ENCODE measurements around the gene KAT14.
"Not testable (repeated sequence)": the region's sequence is repeated elsewhere in the genome, so short reads cannot be mapped to it uniquely, and the experiment has no call there.

KAT14 gene, protein sequence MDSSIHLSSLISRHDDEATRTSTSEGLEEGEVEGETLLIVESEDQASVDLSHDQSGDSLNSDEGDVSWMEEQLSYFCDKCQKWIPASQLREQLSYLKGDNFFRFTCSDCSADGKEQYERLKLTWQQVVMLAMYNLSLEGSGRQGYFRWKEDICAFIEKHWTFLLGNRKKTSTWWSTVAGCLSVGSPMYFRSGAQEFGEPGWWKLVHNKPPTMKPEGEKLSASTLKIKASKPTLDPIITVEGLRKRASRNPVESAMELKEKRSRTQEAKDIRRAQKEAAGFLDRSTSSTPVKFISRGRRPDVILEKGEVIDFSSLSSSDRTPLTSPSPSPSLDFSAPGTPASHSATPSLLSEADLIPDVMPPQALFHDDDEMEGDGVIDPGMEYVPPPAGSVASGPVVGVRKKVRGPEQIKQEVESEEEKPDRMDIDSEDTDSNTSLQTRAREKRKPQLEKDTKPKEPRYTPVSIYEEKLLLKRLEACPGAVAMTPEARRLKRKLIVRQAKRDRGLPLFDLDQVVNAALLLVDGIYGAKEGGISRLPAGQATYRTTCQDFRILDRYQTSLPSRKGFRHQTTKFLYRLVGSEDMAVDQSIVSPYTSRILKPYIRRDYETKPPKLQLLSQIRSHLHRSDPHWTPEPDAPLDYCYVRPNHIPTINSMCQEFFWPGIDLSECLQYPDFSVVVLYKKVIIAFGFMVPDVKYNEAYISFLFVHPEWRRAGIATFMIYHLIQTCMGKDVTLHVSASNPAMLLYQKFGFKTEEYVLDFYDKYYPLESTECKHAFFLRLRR
- 16.9 reads per million, percentile 43 among the genes with 10 or more reads in this experiment for total RNA-seq

- DNase-seq: peak; percentile 91
These were observed at the start of gene KAT14, which contains the start of gene PET117 for GRCh38 chr20:18137412-18138265. KAT14 (plus strand) TSS chr20:18137863; CDS start chr20:18142661, 4,798 bp downstream. PET117 (plus strand) TSS chr20:18137863; CDS start chr20:18137956, 93 bp downstream.

GRCh38 chr20:18088298-18088697, 49.4 kb upstream of the KAT14 start:
- not testable (repeated sequence) for DNase-seq

GRCh38 chr20:18088841-18089240, 48.8 kb upstream of the KAT14 start:
- DNase-seq: not testable (repeated sequence)

- DNase-seq: no peak
These were observed 47.6 kb upstream of the KAT14 start for GRCh38 chr20:18090044-18090443.

GRCh38 chr20:18090477-18090876, 47.2 kb upstream of the KAT14 start:
- DNase-seq: no peak

DNA sequence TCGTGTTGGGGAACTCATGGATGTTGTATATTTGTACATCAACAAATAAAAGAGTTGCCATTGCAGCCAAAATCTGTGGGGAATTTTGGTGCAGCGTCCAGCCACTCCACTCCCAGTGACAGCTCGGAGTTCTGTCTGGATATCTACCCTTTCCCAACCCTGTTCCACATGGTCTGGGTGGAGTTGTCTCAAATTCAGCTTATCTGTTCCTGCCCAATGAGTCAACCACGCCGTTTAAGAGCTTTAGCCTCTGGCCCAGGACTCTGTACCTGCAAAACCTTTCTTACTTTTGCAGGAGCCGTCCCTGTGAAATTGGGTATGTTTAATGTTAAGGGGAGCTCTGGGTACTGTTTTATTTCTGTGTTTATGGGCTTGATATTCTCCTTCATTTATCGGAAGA, 46.0 kb upstream of the KAT14 start:
- DNase-seq: no peak

- DNase-seq: no peak
These were observed 44.8 kb upstream of the KAT14 start for GRCh38 chr20:18092890-18093289.

DNA sequence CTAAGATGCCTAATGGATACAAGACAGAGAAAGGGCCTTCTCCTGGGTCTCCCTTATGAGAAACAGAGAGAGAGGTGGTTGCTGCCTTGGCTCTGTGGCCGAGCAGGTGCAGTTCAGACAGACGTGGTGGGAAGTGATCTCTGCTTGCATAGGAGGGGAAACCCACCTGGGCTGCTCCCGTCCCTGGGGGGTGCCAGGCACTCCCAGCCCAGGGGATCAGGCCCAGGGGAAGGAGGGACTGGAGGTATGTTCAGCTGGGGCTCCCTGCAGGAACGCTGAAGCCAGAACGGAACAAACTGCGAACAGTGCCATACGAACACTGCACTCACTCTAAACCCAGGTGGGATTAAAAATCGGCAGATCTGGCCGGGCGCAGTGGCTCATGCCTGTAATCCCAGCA, 44.3 kb upstream of the KAT14 start:
- no peak for DNase-seq

- no peak for DNase-seq
These were observed 43.5 kb upstream of the KAT14 start for GRCh38 chr20:18094191-18094590.

DNA sequence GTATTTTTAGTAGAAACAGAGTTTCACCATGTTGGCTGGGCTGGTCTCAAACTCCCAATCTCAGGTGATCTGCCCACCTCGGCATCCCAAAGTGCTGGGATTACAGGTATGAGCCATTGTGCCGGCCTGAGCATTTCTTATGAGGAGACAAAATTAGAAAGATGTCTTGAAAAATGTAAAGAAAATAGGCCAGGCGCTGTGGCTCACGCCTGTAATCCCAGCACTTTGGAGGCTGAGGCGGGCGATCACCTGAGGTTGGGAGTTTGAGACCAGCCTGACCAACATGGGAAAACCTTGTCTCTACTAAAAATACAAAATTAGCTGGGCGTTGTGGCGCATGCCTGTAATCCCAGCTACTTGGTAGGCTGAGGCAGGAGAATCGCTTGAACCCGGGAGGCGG, 37.1 kb upstream of the KAT14 start:
- DNase-seq: not testable (repeated sequence)

DNA sequence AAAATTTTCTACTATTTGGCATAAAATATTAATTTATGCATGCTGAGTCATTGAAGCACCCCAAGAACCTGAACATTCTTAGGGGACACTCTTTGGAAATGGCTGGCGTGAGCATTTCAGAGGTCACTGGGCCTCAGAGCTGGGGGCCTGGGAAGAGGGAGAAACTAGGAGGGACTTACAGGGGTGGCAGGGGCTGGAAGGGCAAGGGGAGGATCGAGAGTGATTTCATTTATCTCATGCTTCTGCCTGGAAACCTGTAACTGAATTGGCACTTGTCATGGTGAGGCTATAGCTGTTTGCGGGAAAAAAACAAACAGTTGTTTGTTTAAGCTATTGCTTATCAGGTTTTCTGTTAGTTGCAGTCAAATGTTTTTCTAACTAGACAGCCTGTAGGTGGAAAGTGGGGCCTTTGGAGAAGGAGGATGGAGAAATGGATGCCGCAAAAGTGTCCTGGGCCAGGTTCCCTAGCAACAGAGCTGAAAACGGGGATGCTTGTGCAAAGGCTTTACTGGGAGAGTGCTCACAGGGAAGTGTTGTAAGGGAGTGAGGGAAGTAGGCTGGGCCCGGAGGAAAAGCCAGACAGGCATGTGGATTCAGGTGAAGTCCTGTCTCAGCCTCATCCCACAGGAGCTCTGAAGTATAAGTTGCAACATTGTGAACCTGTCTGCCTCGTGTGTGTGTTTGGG, 36.4 kb upstream of the KAT14 start:
- no peak for DNase-seq

- no peak for DNase-seq
These were observed 34.2 kb upstream of the KAT14 start for GRCh38 chr20:18103497-18103896.

DNA sequence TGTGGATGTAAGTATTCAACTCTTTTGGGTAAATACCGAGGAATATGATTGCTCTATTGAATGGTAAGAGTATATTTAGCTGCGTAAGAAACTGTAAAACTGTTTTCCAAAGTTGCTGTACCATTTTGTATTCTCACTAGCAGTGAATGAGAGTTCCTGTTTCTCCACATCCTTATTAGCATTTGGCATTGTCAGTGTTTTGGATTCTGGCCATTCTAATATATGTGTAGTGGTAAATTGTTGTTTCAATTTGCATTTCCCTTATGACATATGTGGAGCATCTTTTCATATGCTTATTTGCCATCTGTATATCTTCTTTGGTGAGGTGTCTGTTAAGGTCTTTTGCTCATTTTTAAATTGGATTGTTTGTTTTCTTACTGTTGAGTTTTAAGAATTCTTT, 29.3 kb upstream of the KAT14 start:
- DNase-seq: no peak

- not testable (repeated sequence) for DNase-seq
These were observed 9.1 kb upstream of the KAT14 start for GRCh38 chr20:18128574-18128973.

- no peak for DNase-seq
These were observed 5.0 kb upstream of the KAT14 start for GRCh38 chr20:18132663-18133062.

GRCh38 chr20:18133962-18134361, 3.7 kb upstream of the KAT14 start:
- DNase-seq: no peak

- DNase-seq: no peak
These were observed 561 bp downstream of the KAT14 start for GRCh38 chr20:18138266-18138582.

GRCh38 chr20:18138639-18139583, 1.2 kb downstream of the KAT14 start:
- DNase-seq: no peak

DNA sequence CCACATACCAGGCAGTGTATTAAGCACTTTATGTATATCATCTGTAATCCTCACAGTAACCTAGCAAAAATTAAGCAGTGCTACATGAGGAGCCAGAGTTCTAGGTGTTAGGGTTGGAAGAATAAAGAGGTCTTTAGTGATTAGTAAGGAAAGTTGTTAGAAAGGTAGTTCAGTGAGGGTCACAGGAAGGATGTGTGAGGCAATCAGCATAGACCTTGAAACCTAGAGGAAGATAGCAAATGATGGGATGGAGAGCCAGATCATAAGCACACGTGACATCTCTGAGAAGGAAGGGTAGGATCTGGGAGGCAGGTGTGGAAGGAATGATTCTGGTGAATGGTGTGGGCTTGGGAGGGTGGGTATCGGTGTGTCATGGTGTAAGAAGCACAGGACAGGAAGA, 2.2 kb downstream of the KAT14 start:
- DNase-seq: no peak

GRCh38 chr20:18144541-18145099, 7.0 kb downstream of the KAT14 start:
- no peak for DNase-seq

GRCh38 chr20:18154342-18154741, 16.7 kb downstream of the KAT14 start:
- no peak for DNase-seq

All from effector CD4-positive, alpha-beta T cell (primary cell).